ENCODE results near the gene SLC32A1.

DNA sequence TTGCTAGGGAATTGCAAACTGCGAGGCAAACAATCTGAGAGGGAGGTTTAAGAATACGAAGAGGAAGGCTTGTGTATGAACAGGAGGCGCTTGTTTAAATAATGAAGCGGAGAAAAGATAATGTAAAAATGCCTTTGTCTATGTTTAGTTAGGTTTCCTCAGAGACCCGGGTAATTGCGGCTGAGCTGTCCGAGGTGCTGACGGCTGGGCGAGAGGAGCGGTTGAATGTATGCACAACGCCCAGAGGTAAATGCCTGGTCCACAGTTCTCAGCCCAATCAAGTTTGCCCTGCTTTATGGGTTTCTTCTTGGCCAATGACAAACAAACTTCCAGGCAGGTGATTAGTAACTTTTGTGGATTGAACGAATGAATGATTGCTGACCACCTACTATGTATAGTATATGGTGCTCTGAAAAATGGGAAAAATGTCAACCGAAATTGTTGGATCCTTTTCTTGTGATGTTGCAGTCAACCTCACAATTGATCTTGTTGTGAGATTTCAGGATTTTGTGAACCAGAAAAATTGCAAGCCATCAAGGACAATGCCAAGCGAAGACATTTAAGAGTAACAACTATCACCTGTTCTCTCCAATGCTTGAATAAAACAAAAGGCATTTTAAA is 38.3 kb upstream of the SLC32A1 start:
- TF ChIP-seq, protein P1, sequence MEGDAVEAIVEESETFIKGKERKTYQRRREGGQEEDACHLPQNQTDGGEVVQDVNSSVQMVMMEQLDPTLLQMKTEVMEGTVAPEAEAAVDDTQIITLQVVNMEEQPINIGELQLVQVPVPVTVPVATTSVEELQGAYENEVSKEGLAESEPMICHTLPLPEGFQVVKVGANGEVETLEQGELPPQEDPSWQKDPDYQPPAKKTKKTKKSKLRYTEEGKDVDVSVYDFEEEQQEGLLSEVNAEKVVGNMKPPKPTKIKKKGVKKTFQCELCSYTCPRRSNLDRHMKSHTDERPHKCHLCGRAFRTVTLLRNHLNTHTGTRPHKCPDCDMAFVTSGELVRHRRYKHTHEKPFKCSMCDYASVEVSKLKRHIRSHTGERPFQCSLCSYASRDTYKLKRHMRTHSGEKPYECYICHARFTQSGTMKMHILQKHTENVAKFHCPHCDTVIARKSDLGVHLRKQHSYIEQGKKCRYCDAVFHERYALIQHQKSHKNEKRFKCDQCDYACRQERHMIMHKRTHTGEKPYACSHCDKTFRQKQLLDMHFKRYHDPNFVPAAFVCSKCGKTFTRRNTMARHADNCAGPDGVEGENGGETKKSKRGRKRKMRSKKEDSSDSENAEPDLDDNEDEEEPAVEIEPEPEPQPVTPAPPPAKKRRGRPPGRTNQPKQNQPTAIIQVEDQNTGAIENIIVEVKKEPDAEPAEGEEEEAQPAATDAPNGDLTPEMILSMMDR (conservative IDR thresholded peaks at IDR 0.05; ENCODE audit: low read depth, low read length), result no peak
- TF ChIP-seq RAD21 (IDR thresholded peaks at IDR 0.05; ENCODE audit: low read length), result no peak
- TF ChIP-seq MAFK (IDR thresholded peaks at IDR 0.05; ENCODE audit: low read depth, low read length), result no peak
- TF ChIP-seq RCOR1 (IDR thresholded peaks at IDR 0.05; ENCODE audit: insufficient replicate concordance, low read length), result peak; percentile 33
- TF ChIP-seq CEBPB (IDR thresholded peaks at IDR 0.05; ENCODE audit: low read depth, low read length), result no peak
- no peak for TF ChIP-seq MXI1 (IDR thresholded peaks at IDR 0.05; ENCODE audit: borderline replicate concordance, low read depth, low read length)

All from IMR-90 (cell line).